IMR-90 (cell line): ENCODE results near the gene GATAD2A. TPM values are rescaled to one million over a fixed set of nuclear protein-coding genes. Genes with fewer than 3 reads are reported as not detected.

Source experiments
- ATAC-seq: fragments of 200-7000 bp; cut with Tn5 transposase; 2 replicates; pipeline ENCODE4 v1.9.1; 2020; ENCODE audit warnings: low read depth, mild to moderate bottlenecking, moderate library complexity
- BruUV-seq: library from RNA; stranded (reverse); fragments of 400-500 nt; replicated peaks from 2 replicates; lab custom pipeline; 2021; lab: Mats Ljungman, UMichigan
- CTCF ChIA-PET: fragments of 300-600 bp; formaldehyde crosslinking; extraction: SDS; loops from one replicate; lab custom pipeline; 2021; ENCODE audit warnings: antibody characterized with exemption; lab: Yijun Ruan, JAX
- POLR2A ChIA-PET: fragments of 300-600 bp; sonication (Branson Sonifier 250); formaldehyde crosslinking; loops from one replicate; lab custom pipeline; 2022; ENCODE audit warnings: antibody characterized with exemption; ENCODE audit not compliant: unreplicated experiment; lab: Charles Lee
- DNase-seq: peaks from one replicate; pipeline ENCODE4 v3.0.0; 2013
- H2AFZ ChIP-seq: replicated peaks from 2 replicates; pipeline ENCODE3; 2013; ENCODE audit warnings: low read length, mild to moderate bottlenecking; ENCODE audit not compliant: poor library complexity
- H2AK5ac ChIP-seq: 2 replicates; pipeline ENCODE4 v1.6.1; 2013; ENCODE audit warnings: low read depth, low read length, inconsistent platforms
- H2AK9ac ChIP-seq: replicated peaks from 2 replicates; pipeline ENCODE3; 2013; ENCODE audit warnings: mild to moderate bottlenecking, low read depth, low read length, moderate library complexity; ENCODE audit not compliant: poor library complexity
- H2BK120ac ChIP-seq: 2 replicates; pipeline ENCODE4 v1.6.1; 2013; ENCODE audit warnings: low read depth, low read length, inconsistent platforms
- H2BK15ac ChIP-seq: 3 replicates; pipeline ENCODE4 v1.6.1; 2013; ENCODE audit warnings: low read depth, low read length, inconsistent platforms
- H2BK20ac ChIP-seq: 2 replicates; pipeline ENCODE4 v1.6.1; 2013; ENCODE audit warnings: low read depth, mild to moderate bottlenecking, inconsistent platforms, low read length, moderate library complexity
- H2BK5ac ChIP-seq: 2 replicates; pipeline ENCODE4 v1.6.1; 2013; ENCODE audit warnings: mild to moderate bottlenecking, low read depth, low read length, inconsistent platforms; ENCODE audit not compliant: poor library complexity, severe bottlenecking
- H3K14ac ChIP-seq: replicated peaks from 2 replicates; pipeline ENCODE4 v1.6.1; 2013; ENCODE audit warnings: low read depth, low read length, inconsistent platforms
- H3K18ac ChIP-seq: 2 replicates; pipeline ENCODE4 v1.6.1; 2013; ENCODE audit warnings: low read depth, low read length, control low read depth
- H3K23ac ChIP-seq: 2 replicates; pipeline ENCODE4 v1.6.1; 2013; ENCODE audit warnings: low read depth, low read length, inconsistent platforms
- H3K27ac ChIP-seq: 2 replicates; pipeline ENCODE4 v1.5.1; 2013; ENCODE audit warnings: mild to moderate bottlenecking, control low read depth, low read length; ENCODE audit not compliant: insufficient read depth
- H3K27me3 ChIP-seq: 2 replicates; pipeline ENCODE4 v1.6.1; 2013; ENCODE audit warnings: low read length; ENCODE audit not compliant: control insufficient read depth, insufficient read depth
- H3K36me3 ChIP-seq: 2 replicates; pipeline ENCODE4 v1.6.1; 2013; ENCODE audit warnings: low read length, mixed read lengths; ENCODE audit not compliant: control insufficient read depth, insufficient read depth
- H3K4ac ChIP-seq: 2 replicates; pipeline ENCODE4 v1.6.1; 2013; ENCODE audit warnings: low read depth, low read length, inconsistent platforms
- H3K4me1 ChIP-seq: 2 replicates; pipeline ENCODE4 v1.6.1; 2013; ENCODE audit warnings: low read length, mixed read lengths; ENCODE audit not compliant: control insufficient read depth, insufficient read depth
- H3K4me2 ChIP-seq: 2 replicates; pipeline ENCODE4 v1.6.1; 2013; ENCODE audit warnings: low read depth, mild to moderate bottlenecking, control low read depth, low read length, moderate library complexity
- H3K4me3 ChIP-seq: 2 replicates; pipeline ENCODE4 v1.5.1; 2013; ENCODE audit warnings: low read depth, mild to moderate bottlenecking, control low read depth, low read length, moderate library complexity; ENCODE audit not compliant: insufficient read depth
- H3K56ac ChIP-seq: 2 replicates; pipeline ENCODE4 v1.6.1; 2013; ENCODE audit warnings: low read length, inconsistent platforms; ENCODE audit not compliant: insufficient read depth; ENCODE audit errors: extremely low read depth
- H3K79me1 ChIP-seq, 2 experiments: 2 replicates each; pipeline ENCODE4 v1.6.1; 2013; ENCODE audit warnings: low read length in 2 of 2, inconsistent platforms in 1 of 2, low read depth in 1 of 2
- H3K9ac ChIP-seq: 2 replicates; pipeline ENCODE4 v1.6.1; 2013; ENCODE audit warnings: low read depth, low read length, control low read depth
- H3K9me1 ChIP-seq: 2 replicates; pipeline ENCODE4 v1.6.1; 2013; ENCODE audit warnings: low read length, inconsistent platforms; ENCODE audit not compliant: insufficient read depth
- H3K9me3 ChIP-seq: 2 replicates; pipeline ENCODE4 v1.6.1; 2013; ENCODE audit warnings: low read length; ENCODE audit not compliant: control insufficient read depth, insufficient read depth
- H4K20me1 ChIP-seq: 2 replicates; pipeline ENCODE4 v1.6.1; 2013; ENCODE audit warnings: low read length, inconsistent platforms; ENCODE audit not compliant: insufficient read depth
- H4K5ac ChIP-seq: 2 replicates; pipeline ENCODE4 v1.6.1; 2013; ENCODE audit warnings: mild to moderate bottlenecking, low read depth, low read length, control low read depth
- H4K8ac ChIP-seq, 2 experiments: 2 replicates each; pipeline ENCODE4 v1.6.1; 2013; ENCODE audit warnings: low read depth in 2 of 2, low read length in 2 of 2, control low read depth in 1 of 2, inconsistent platforms in 1 of 2
- H4K91ac ChIP-seq: 2 replicates; pipeline ENCODE4 v1.6.1; 2013; ENCODE audit warnings: low read depth, low read length, inconsistent platforms; ENCODE audit not compliant: insufficient read depth
- BHLHE40 ChIP-seq: fragments of 150-350 bp; IDR thresholded peaks from 2 replicates; pipeline ENCODE4 v1.6.1; 2016; ENCODE audit warnings: mild to moderate bottlenecking, low read depth, low read length
- FOS ChIP-seq: fragments of 150-350 bp; IDR thresholded peaks from 2 replicates; pipeline ENCODE4 v1.6.1; 2016; ENCODE audit warnings: low read depth, low read length
- MAFK ChIP-seq: IDR thresholded peaks from 2 replicates; pipeline ENCODE4 v1.6.1; 2012; ENCODE audit warnings: low read depth, low read length, improper control_type of control experiment
- MAZ ChIP-seq: IDR thresholded peaks from 2 replicates; pipeline ENCODE4 v1.6.1; 2012; ENCODE audit warnings: low read depth, mild to moderate bottlenecking, low read length, improper control_type of control experiment, moderate library complexity, borderline replicate concordance
- MXI1 ChIP-seq: IDR thresholded peaks from 2 replicates; pipeline ENCODE4 v1.6.1; 2012; ENCODE audit warnings: low read depth, mild to moderate bottlenecking, low read length, moderate library complexity, borderline replicate concordance
- NFE2L2 ChIP-seq: fragments of 150-350 bp; IDR thresholded peaks from 2 replicates; pipeline ENCODE4 v1.6.1; 2016; ENCODE audit warnings: low read depth, mild to moderate bottlenecking, low read length
- POLR2A ChIP-seq: IDR thresholded peaks from 2 replicates; pipeline ENCODE4 v1.6.1; 2012; ENCODE audit warnings: mild to moderate bottlenecking, low read depth, low read length
- RAD21 ChIP-seq: IDR thresholded peaks from 2 replicates; pipeline ENCODE4 v1.6.1; 2012; ENCODE audit warnings: low read length, improper control_type of control experiment
- RFX5 ChIP-seq: IDR thresholded peaks from 2 replicates; pipeline ENCODE4 v1.8.0; 2012; ENCODE audit warnings: low read depth, mild to moderate bottlenecking, low read length, moderate library complexity
- WGBS, 2 experiments: methylation state at CpG; one replicate each; pipeline versions ENCODE4 v1.1.5 to v1.1.7; 2013; ENCODE audit warnings: missing lambda C conversion rate in 2 of 2; ENCODE audit not compliant: insufficient read length in 1 of 2; ENCODE audit errors: extremely low coverage in 2 of 2; 5-methylcytosine and 5-hydroxymethylcytosine counted together
- dilution Hi-C: fragments of 300-500 bp; cut with HindIII; formaldehyde crosslinking; loops from one replicate; pipeline ENCODE4 v1.14.3; 2018; ENCODE audit warnings: low sequenced_read_pairs; ENCODE audit not compliant: unreplicated experiment
- in situ Hi-C: fragments of 300-500 bp; cut with MboI; formaldehyde crosslinking; loops from 3 replicates; pipeline ENCODE4 v1.14.3; 2019; ENCODE audit warnings: low sequenced_read_pairs, inconsistent platforms, mixed read lengths
- intact Hi-C: fragments of 100-400 bp; cut with micrococcal nuclease; formaldehyde crosslinking; loops from 2 replicates; pipeline ENCODE4 v1.10.0; 2022
- polyA plus RNA-seq, 3 experiments: library from polyadenylated mRNA; depleted of rRNA; stranded (reverse); fragments of >200 nt; gene quantifications; 2 replicates each; pipeline ENCODE4 v1.2.3, GENCODE V29; 2012; ENCODE audit warnings: low replicate concordance in 1 of 3
- total RNA-seq: library from RNA; depleted of rRNA; stranded (reverse); fragments of >200 nt; gene quantifications from 2 replicates; pipeline ENCODE4 v1.2.3, GENCODE V29; 2012
- TF ChIP-seq, protein P1 (sequence below): fragments of 150-350 bp; IDR thresholded peaks from 2 replicates; pipeline ENCODE4 v1.6.1; 2016; ENCODE audit warnings: low read depth, mild to moderate bottlenecking, low read length, moderate library complexity, borderline replicate concordance

GATAD2A gene
- total and polyA plus RNA-seq, 2 of the 4 experiments (the other 2 are of a cell fraction) = 23.5 to 33.2 TPM

DNA sequence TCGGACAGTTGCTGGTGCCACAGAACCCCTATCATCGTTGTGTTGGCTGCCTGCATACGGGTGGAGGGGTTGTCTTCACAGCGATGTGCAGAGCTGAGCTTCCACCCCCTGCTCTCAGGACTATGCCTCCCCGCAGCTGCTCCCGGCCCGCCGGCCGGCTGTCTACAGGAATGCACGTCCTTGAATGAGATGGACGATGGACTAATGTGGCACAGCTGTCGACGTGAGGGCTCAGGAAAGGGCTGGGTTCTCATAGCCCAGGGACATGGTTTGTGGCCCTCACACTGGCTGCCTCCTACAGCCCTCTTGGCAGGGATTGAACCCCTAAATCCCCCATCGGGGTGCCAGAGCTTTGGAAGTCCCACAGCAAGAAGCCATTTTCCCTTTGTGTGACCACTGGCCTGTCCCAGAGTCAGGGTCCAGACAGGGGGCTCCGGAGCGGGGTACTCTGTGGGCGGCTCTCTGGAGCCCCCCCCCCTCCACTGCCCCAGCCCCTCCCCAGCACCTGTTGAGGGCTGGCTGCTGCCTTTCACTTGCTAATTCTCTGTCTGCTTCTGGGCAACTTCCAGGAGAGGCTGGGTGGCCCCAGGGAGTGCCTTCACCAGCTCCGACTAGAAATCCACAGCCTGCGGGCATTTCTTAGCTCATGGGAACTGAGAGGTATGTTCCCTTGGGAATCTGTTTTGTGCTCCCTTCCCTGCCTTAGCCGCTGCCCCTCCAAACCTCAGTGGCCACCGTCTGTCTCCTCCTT lies 69.7 kb downstream of the GATAD2A start:
- in situ Hi-C loops = no loop called here
- ATAC-seq (peak; percentile 33), DNase-seq (no peak)
- TF ChIP-seq RAD21 = no peak
- no peak for TF ChIP-seq MXI1
- TF ChIP-seq, protein P1, sequence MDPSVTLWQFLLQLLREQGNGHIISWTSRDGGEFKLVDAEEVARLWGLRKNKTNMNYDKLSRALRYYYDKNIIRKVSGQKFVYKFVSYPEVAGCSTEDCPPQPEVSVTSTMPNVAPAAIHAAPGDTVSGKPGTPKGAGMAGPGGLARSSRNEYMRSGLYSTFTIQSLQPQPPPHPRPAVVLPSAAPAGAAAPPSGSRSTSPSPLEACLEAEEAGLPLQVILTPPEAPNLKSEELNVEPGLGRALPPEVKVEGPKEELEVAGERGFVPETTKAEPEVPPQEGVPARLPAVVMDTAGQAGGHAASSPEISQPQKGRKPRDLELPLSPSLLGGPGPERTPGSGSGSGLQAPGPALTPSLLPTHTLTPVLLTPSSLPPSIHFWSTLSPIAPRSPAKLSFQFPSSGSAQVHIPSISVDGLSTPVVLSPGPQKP = no peak
- TF ChIP-seq MAZ = no peak
- no peak for TF ChIP-seq MAFK
- no peak for TF ChIP-seq NFE2L2
- TF ChIP-seq FOS = no peak
- TF ChIP-seq POLR2A = no peak
- TF ChIP-seq RFX5 = no peak
- TF ChIP-seq BHLHE40 = no peak
- Histone ChIP-seq H2BK20ac (no peak overlapping the region), H3K4me2 (no peak overlapping the region), H3K9ac (no peak overlapping the region), H4K20me1 (peaks cover 52% of the 10 kb centered on the region), H4K91ac (no peak overlapping the region), H3K9me1 (peaks cover 23% of the 10 kb centered on the region), H3K14ac (no peak overlapping the region), H2BK15ac (no peak overlapping the region), H3K36me3 (peaks cover 6% of the 10 kb centered on the region), H3K79me1 (peaks cover 30 to 90% of the 10 kb centered on the region in 2 experiments), H3K4me1 (peaks cover 5% of the 10 kb centered on the region; the same call in 1 of the 2 replicates), H4K8ac (peak overlapping the region in 1 of 2 experiments; percentile 23; a peak in 1 of 4 replicates), H3K18ac (no peak overlapping the region), H3K27ac (0 out of 2 replicates have a peak overlapping the region, but pooled peaks have one; percentile 10), H2AK9ac (peak overlapping the region; percentile 71), H2AFZ (no peak overlapping the region), H3K56ac (no peak overlapping the region), H3K23ac (no peak overlapping the region), H2AK5ac (peak overlapping the region; percentile 8; the same call in 1 of the 2 replicates), H3K9me3 (no peaks in the 10 kb centered on the region), H4K5ac (no peak overlapping the region), H2BK120ac (no peak overlapping the region), H3K4ac (no peak overlapping the region), H2BK5ac (no peak overlapping the region), H3K4me3 (no peak overlapping the region), H3K27me3 (no peaks in the 10 kb centered on the region)
- no TSS peak for BruUV-seq
- intact Hi-C loops = no loop called here
- CTCF ChIA-PET = interaction anchor here (0.8 to 1.4 kb wide), 2 partner anchors 9 to 12 kb away, joined by 3 to 4 read pairs; no protein-coding TSS in a partner anchor
- POLR2A ChIA-PET = no interaction called here
- dilution Hi-C loops = no loop called here
- 47% methylated on average over 9 of the region's 21 CpGs; no CpG with 5 or more reads in 1 of the 2 experiments for WGBS, 2 experiments
